Stimulated activated CD4-positive, alpha-beta T cell treated with anti-CD3 and anti-CD28 coated beads, Interleukin-2, amount 100 ng/mL, for 48 hours (primary cell): ENCODE measurements around the gene ZNF507.
"Not testable (repeated sequence)": the region's sequence is repeated elsewhere in the genome, so short reads cannot be mapped to it uniquely, and the experiment has no call there.

Experiments
- DNase-seq, 2 donors: peaks; one replicate each; pipeline ENCODE4 v3.0.0-alpha.2; 2020

Gene ZNF507

DNA sequence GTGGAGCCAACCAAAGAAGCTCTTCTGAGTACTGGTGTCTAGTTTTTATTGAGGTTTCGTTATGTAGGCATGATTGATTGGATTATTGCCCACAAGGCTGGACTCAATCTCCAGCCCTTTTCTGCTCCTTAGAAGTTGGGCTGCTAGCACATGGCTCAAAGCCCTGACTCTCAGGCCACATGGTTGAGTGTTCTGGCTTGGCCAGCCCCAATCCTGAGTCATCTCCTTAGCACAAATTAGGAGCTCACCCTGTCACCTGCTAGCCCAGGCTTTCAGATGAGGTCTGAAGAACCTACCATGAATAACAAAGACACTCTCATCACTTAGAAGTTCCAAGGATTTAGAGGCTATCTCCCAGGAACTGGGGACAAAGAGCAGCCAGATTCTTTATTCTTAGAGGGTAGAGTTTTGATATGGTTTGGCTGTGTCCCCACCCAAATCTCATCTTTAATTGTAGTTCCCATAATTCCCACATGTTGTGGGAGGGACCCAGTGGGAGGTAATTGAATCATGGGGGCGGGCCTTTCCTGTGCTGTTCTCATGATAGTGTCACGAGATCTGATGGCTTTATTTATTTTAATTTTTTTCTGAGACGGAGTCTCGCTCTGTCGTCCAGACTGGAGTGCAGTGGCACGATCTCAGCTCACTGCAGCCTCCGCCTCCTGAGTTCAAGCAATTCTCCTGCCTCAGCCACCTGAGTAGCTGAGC, 71.5 kb downstream of the ZNF507 start:
- no peak for DNase-seq

DNA sequence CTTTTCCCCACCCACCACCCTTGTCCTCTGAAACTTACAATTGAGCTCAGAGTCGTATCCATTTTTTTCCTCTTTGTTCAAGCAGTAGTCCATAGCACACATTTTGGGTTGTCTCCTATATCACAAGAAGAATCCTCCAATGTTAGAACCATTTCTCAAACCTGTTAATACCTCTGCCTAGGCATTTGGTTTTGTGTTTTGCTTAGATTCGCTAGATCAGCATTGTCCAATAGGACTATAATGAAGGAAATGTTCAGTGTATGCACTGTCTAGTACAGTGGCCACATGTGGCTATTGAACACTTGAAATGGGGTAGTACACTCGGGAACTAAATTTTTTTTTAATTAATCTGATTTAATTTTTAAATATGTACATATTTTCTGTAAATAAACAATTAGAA, 72.7 kb downstream of the ZNF507 start:
- no peak for DNase-seq

DNA sequence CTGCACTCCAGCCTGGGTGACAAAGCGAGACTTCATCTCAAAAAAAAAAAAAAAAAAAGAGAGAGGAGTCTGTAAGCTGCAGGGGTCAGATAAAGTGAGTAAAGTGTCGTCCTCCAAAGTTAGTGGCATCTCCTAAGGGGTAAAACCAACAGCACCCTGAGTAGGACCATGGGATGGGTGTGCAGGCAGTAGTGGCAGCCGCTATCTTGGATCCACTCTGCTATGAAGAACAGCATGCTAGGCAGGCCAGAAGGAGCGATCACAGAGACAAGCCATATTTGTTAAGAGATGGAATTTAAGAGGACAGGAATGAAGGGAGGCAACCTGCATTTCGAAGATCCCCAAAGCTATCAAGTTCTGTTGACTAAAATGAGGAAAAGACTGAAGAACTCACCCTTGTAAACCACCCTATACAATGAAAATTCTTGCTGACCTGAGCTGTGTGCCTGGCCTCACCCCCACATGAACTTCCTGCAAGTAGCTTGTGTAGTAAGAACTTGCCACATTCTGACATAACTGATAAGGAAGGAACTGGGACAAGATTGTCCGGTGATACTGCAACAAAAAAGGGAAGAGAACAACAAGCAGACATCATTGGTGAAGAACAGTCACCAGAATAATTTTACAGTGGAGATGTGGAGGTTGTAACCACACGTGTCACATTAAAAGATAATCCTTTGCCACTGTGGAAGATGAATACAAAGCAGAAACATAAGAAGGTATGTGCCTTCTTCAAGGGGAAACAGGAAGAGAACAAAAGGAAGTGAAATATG, 76.4 kb downstream of the ZNF507 start:
- no peak for DNase-seq

DNA sequence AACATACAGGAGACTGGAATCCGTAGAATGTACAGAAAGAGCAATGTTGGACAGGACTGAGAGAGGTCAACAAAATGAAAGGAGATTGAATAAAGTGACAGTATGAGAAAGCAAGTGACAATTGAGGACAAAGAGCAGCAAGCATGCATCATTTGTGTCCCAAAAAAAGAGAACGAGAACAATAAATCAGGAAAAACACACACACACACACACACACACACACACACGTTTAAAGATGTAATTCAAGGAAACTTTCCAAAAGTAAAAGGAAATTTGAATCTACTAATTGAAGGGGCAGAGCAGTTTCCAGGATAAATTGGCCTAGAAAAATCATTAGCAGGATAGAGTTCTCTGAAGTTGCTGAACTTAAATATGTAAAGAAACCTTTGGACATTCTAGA, 77.0 kb downstream of the ZNF507 start:
- no peak for DNase-seq

DNA sequence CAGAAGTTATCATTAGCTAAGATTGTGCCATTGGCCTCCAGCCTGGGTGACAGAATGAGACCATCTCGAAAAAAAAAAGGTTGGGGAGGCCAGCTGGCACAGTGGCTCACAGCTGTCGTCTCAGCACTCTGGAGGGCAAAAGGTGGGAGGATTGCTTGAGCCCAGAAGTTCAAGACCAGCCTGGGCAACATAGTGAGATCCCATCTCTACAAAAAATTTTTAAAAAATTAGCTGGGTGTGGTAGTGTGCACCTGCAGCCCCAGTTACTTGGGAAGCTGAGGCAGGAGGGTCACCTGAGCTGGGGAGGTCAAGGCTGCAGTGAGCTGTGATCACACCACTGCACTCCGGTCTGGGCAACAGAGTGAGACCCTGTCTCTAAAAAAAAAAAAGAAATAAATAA, 78.5 kb downstream of the ZNF507 start:
- DNase-seq = not testable (repeated sequence)

DNA sequence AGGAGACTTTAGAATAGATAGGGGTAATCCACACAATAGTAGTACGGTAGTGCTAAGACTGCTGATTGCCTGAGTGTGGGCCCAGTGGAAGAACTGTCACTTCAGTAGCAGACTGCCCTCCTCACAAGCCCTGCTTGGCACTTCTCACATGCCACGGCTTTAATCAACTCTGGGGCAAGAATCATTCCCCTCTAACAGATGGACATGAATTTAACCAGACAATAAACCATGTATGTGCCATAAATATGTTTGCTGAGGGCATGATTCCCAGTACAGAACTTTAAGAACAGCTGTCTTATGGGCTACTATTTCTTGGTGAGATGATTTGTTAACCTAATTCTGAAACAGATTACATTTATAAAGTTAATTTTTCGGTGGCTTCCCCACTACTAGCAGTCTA, 82.1 kb downstream of the ZNF507 start:
- DNase-seq = no peak

DNA sequence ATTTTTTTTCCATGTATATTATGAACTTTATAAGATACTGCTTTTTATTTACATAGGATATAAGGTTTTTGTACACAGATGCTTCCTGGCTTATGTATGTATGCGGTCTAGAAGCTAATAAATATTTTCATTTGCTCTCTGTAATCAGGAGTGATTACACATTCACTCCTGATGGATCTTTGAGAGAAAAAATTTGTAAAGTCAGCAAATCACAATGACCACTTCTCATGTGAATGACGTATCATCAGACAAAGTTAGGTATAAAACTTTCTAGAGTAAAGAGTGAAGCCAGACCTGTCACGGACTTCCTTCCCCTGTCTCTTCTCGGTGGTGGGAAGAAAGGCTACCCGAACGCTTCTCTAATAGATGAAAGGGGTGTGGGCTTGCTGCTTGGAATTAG, 91.3 kb downstream of the ZNF507 start:
- no peak for DNase-seq

DNA sequence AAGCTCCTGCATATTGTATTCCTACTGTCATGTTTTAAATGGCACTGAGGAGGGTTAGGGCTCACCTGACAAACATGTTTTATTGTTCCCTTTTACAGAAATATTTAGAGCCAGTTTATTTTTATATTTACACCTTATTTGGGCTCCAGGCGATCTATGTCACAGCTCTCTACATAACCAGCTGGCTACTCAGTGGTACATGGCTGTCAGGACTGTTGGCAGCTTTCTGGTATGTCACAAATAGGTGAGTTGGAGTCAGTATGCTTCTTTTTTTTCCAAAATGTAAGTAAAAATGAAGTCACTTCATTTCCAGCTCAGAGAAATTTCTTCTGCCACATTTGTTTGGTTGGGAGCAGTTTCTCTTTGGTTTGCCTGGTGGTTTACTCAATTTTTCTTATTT, 91.7 kb downstream of the ZNF507 start:
- DNase-seq = no peak
